ENCODE data around the gene EGFL7. TPM values are rescaled to one million over a fixed set of nuclear protein-coding genes. Genes with fewer than 3 reads are reported as not detected.

The EGFL7 gene
- total and polyA plus RNA-seq, 2 of the 13 experiments (the other 11 are each of a cell fraction or from before 2014, with no cell fraction given), result 0.20 to 5.1 TPM

GRCh38 chr9:136666372-136667213, 3.9 kb downstream of the EGFL7 start:
- POLR2A ChIA-PET, result no interaction called here
- Histone ChIP-seq H3K4me2 (ENCODE audit: low read depth, low read length) (no peak overlapping the region; the same call in 1 of the 2 replicates), H4K20me1 (ENCODE audit: insufficient read depth, low read length) (0 out of 2 replicates have a peak, but pooled peaks cover 3% of the 10 kb centered on the region), H3K4me1 (ENCODE audit: insufficient read depth, low read length) (peaks cover 16% of the 10 kb centered on the region), H3K27ac (ENCODE audit: extremely low read length, insufficient read depth, low read length) (no peak overlapping the region), H3K4me3 (replicated peaks in 1 of 3; ENCODE audit: insufficient read depth in 1 of 3, low read depth in 2 of 3, low read length in 3 of 3) (peak overlapping the region in 1 of 3 experiments; percentile 33; a peak in 1 of 6 replicates), H3K9ac (ENCODE audit: insufficient read depth, low read depth, low read length) (no peak overlapping the region), H2AFZ (ENCODE audit: low read length) (no peak overlapping the region), H3K9me3 (ENCODE audit: low read length) (no peaks in the 10 kb centered on the region), H3K36me3 (replicated peaks in 1 of 2; ENCODE audit: control insufficient read depth in 1 of 2, insufficient read depth in 2 of 2, low read length in 2 of 2) (no peaks in the 10 kb centered on the region), H3K27me3 (ENCODE audit: control insufficient read depth in 1 of 2, insufficient read depth in 2 of 2, low read length in 2 of 2) (peaks cover 28 to 82% of the 10 kb centered on the region in 2 experiments; a peak in 4 of 5 replicates), H3K79me2 (ENCODE audit: insufficient read depth, low read length) (no peaks in the 10 kb centered on the region)
- no TSS peak for BruUV-seq (replicated peaks)
- no peak for FAIRE-seq
- WGBS (ENCODE audit: low lambda C conversion rate), result 34% methylated on average over 13 of the region's 35 CpGs
- in situ Hi-C loops (cut with HindIII; ENCODE audit: extremely low pct_ligation_motif_present, low pct_unique_long_range_greater_than_20kb) (no loop called here), intact Hi-C loops (cut with micrococcal nuclease; ENCODE audit: unreplicated experiment) (no loop called here)
- no peak for DNase-seq (ENCODE audit: low spot score)
- CTCF ChIA-PET (ENCODE audit: low intra/inter-chr PET ratio, low total read pairs), result no interaction called here
- no peak for ATAC-seq
- TF ChIP-seq ZNF160 (CRISPR knock-in tag; IDR thresholded peaks at IDR 0.05), result no peak
- TF ChIP-seq HMGXB3 (CRISPR knock-in tag; IDR thresholded peaks at IDR 0.05; ENCODE audit: borderline replicate concordance), result no peak
- no peak for TF ChIP-seq ZNF275 (CRISPR knock-in tag; IDR thresholded peaks at IDR 0.05; ENCODE audit: borderline replicate concordance)
- no peak for TF ChIP-seq BHLHE40 (IDR thresholded peaks at IDR 0.05; ENCODE audit: low read length)
- no peak for TF ChIP-seq ZBTB20 (CRISPR knock-in tag; IDR thresholded peaks at IDR 0.05; ENCODE audit: borderline replicate concordance, low read depth)
- TF ChIP-seq EZH2 (conservative IDR thresholded peaks at IDR 0.05; ENCODE audit: low read depth, low read length), result peak; percentile 61; the same call in 1 of the 2 replicates
- no peak for TF ChIP-seq GATA4 (IDR thresholded peaks at IDR 0.05; ENCODE audit: borderline replicate concordance, low read depth)
- TF ChIP-seq ZNF251 (CRISPR knock-in tag; IDR thresholded peaks at IDR 0.05), result no peak

Measured in HepG2 (cell line).